DND-41 (cell line): ENCODE results near the gene GNG13.

Source experiments
- ATAC-seq: fragments of 200-7000 bp; cut with Tn5 transposase; 3 replicates; pipeline ENCODE4 v1.9.1; 2021; ENCODE audit warnings: low read depth; ENCODE audit not compliant: insufficient read depth
- DNase-seq: peaks from one replicate; pipeline ENCODE4 v3.0.0-alpha.2; 2020
- H2AFZ ChIP-seq: 2 replicates; pipeline ENCODE4 v1.6.0; 2012; ENCODE audit warnings: low read depth, low read length
- H3K27ac ChIP-seq: 2 replicates; pipeline ENCODE4 v1.5.1; 2012; ENCODE audit warnings: low read length, inconsistent platforms
- H3K27me3 ChIP-seq: fragments of 200-600 bp; sonication (generic); 2 replicates; pipeline ENCODE4 v1.6.0; 2012; ENCODE audit warnings: low read length, mild to moderate bottlenecking, inconsistent platforms; ENCODE audit not compliant: insufficient read depth, poor library complexity
- H3K36me3 ChIP-seq: 2 replicates; pipeline ENCODE4 v1.5.1; 2012; ENCODE audit warnings: low read length, inconsistent platforms; ENCODE audit not compliant: insufficient read depth
- H3K4me1 ChIP-seq: 2 replicates; pipeline ENCODE4 v1.5.1; 2012; ENCODE audit warnings: mild to moderate bottlenecking, low read length; ENCODE audit not compliant: insufficient read depth
- H3K4me2 ChIP-seq: 2 replicates; pipeline ENCODE4 v1.6.0; 2012; ENCODE audit warnings: mild to moderate bottlenecking, moderate library complexity, low read length, inconsistent platforms; ENCODE audit not compliant: insufficient read depth
- H3K4me3 ChIP-seq, 2 experiments: fragments of 200-600 bp in 1 of 2; shearing (Covaris generic) in 1 of 2; 2 replicates each; pipeline ENCODE4 v1.5.1; 2012 to 2016; ENCODE audit warnings: inconsistent platforms in 2 of 2, low read length in 2 of 2, mild to moderate bottlenecking in 2 of 2, low read depth in 1 of 2, moderate library complexity in 1 of 2
- H3K79me2 ChIP-seq: 2 replicates; pipeline ENCODE4 v1.6.0; 2012; ENCODE audit warnings: low read length, inconsistent platforms; ENCODE audit not compliant: insufficient read depth
- H3K9ac ChIP-seq: 2 replicates; pipeline ENCODE4 v1.6.0; 2012; ENCODE audit warnings: low read depth, mild to moderate bottlenecking, inconsistent platforms, low read length, moderate library complexity
- H3K9me3 ChIP-seq: 2 replicates; pipeline ENCODE4 v1.5.1; 2012; ENCODE audit warnings: low read length, moderate library complexity, mild to moderate bottlenecking, inconsistent platforms; ENCODE audit not compliant: insufficient read depth, severe bottlenecking
- H4K20me1 ChIP-seq: 2 replicates; pipeline ENCODE4 v1.6.0; 2012; ENCODE audit warnings: low read length; ENCODE audit not compliant: insufficient read depth
- EZH2 ChIP-seq: IDR thresholded peaks from 3 replicates; pipeline ENCODE4 v1.6.1; 2012; ENCODE audit warnings: borderline replicate concordance, low read depth, mild to moderate bottlenecking, moderate library complexity, low read length, inconsistent platforms; ENCODE audit not compliant: severe bottlenecking
- TF ChIP-seq, protein P1 (sequence below): IDR thresholded peaks from 2 replicates; pipeline ENCODE4 v1.5.1; 2012; ENCODE audit warnings: borderline replicate concordance, low read length, moderate library complexity, mild to moderate bottlenecking; ENCODE audit not compliant: poor library complexity, severe bottlenecking; ENCODE audit errors: extremely low read depth

The GNG13 gene

DNA sequence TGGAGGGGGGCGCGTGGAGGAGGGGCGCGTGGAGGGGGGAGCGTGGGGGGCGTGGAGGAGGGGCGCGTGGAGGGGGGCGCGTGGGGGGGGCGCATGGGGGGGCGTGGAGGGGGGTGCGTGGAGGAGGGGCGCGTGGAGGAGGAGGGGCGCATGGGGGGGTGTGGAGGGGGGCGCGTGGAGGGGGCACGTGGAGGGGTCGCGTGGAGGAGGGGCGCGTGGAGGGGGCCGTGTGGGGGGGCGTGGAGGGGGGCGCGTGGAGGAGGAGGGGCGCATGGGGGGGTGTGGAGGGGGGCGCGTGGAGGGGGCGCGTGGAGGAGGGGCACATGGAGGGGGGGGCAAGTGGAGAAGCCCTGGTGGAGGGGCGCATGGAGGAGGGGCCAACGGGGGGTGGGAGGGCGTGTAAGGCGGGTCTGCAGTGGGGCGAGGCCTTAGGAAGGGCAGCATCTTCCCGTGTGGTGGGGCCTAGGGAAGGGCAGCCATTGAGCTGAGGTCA lies 32.7 kb downstream of the GNG13 start:
- no peak overlapping the region for H2AFZ ChIP-seq
- H3K9me3 ChIP-seq, result no peaks in the 10 kb centered on the region
- DNase-seq (no peak), ATAC-seq (no peak)
- H4K20me1 ChIP-seq, result no peaks in the 10 kb centered on the region; the same call in 1 of the 2 replicates
- H3K4me2 ChIP-seq, result no peak overlapping the region
- no peak overlapping the region for H3K4me3 ChIP-seq
- H3K4me1 ChIP-seq, result no peaks in the 10 kb centered on the region
- no peaks in the 10 kb centered on the region for H3K79me2 ChIP-seq
- H3K27ac ChIP-seq, result no peak overlapping the region
- no peak for TF ChIP-seq EZH2
- TF ChIP-seq, protein P1, sequence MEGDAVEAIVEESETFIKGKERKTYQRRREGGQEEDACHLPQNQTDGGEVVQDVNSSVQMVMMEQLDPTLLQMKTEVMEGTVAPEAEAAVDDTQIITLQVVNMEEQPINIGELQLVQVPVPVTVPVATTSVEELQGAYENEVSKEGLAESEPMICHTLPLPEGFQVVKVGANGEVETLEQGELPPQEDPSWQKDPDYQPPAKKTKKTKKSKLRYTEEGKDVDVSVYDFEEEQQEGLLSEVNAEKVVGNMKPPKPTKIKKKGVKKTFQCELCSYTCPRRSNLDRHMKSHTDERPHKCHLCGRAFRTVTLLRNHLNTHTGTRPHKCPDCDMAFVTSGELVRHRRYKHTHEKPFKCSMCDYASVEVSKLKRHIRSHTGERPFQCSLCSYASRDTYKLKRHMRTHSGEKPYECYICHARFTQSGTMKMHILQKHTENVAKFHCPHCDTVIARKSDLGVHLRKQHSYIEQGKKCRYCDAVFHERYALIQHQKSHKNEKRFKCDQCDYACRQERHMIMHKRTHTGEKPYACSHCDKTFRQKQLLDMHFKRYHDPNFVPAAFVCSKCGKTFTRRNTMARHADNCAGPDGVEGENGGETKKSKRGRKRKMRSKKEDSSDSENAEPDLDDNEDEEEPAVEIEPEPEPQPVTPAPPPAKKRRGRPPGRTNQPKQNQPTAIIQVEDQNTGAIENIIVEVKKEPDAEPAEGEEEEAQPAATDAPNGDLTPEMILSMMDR, result no peak
- H3K9ac ChIP-seq, result no peak overlapping the region
- H3K27me3 ChIP-seq, result no peaks in the 10 kb centered on the region
- H3K36me3 ChIP-seq, result no peaks in the 10 kb centered on the region

DNA sequence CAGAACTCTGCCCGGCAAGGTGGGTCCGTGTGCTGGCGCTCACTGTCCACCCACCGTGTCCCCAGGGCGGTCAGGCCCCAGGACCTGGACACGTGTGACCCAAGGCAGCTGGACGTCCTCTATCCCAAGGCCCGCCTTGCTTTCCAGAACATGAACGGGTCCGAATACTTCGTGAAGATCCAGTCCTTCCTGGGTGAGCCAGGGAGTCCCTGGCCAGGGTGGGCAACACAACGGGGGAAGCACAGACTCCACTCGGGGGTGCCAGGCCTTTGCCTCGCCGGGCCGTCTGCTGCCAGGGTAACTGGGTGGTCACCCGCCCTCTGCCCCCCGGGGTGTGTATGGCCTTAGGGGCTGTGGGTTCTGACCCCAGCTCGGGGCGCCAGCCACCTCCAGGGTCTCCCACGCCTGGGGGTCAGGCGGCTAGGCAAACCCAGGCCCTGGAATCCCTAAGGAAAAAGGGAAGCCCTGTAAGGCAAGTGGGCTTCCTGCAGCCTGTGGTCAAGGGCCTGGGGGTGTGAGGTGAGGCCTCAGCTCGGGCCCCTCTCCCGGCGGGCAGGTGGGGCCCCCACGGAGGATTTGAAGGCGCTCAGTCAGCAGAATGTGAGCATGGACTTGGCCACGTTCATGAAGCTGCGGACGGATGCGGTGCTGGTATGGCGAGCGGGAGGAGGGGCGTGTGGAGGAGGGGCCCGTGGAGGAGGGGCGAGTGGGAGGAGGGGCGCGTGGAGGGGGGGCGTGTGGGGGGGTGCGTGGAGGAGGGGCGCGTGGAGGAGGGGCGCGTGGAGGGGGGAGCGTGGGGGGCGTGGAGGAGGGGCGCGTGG lies 33.5 kb downstream of the GNG13 start:
- DNase-seq (no peak), ATAC-seq (no peak)
- no peak overlapping the region for H2AFZ ChIP-seq
- H3K36me3 ChIP-seq, result no peaks in the 10 kb centered on the region
- no peaks in the 10 kb centered on the region; the same call in 1 of the 2 replicates for H4K20me1 ChIP-seq
- no peak overlapping the region for H3K4me3 ChIP-seq
- TF ChIP-seq, protein P1, result no peak
- no peak for TF ChIP-seq EZH2
- H3K4me2 ChIP-seq, result no peak overlapping the region
- no peaks in the 10 kb centered on the region for H3K9me3 ChIP-seq
- no peaks in the 10 kb centered on the region for H3K79me2 ChIP-seq
- no peaks in the 10 kb centered on the region for H3K4me1 ChIP-seq
- no peaks in the 10 kb centered on the region for H3K27me3 ChIP-seq
- H3K27ac ChIP-seq, result no peak overlapping the region
- no peak overlapping the region for H3K9ac ChIP-seq

DNA sequence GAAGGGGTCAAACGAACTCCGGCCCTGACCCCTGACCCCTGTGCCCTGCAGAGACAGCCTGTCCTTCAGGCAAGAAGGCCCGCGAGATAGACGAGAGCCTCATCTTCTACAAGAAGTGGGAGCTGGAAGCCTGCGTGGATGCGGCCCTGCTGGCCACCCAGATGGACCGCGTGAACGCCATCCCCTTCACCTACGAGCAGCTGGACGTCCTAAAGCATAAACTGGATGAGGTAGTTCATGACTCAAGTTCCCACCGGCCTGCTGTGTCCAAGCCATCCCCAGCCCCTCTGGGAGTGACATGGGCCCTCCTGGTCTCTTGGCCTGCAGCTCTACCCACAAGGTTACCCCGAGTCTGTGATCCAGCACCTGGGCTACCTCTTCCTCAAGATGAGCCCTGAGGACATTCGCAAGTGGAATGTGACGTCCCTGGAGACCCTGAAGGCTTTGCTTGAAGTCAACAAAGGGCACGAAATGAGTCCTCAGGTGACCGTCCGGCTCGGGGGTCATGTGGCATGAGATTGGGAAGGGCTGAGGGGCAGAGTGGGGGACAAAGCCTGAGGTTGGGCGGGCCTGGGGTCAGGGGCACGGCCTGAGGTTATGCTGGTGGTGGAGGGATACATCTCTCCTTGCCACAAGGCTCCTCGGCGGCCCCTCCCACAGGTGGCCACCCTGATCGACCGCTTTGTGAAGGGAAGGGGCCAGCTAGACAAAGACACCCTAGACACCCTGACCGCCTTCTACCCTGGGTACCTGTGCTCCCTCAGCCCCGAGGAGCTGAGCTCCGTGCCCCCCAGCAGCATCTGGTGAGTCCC lies 34.3 kb downstream of the GNG13 start:
- H3K4me3 ChIP-seq, result no peak overlapping the region
- H4K20me1 ChIP-seq, result no peaks in the 10 kb centered on the region; the same call in 1 of the 2 replicates
- DNase-seq (no peak), ATAC-seq (no peak)
- no peaks in the 10 kb centered on the region for H3K9me3 ChIP-seq
- H3K4me2 ChIP-seq, result no peak overlapping the region
- no peaks in the 10 kb centered on the region for H3K79me2 ChIP-seq
- no peak overlapping the region for H2AFZ ChIP-seq
- TF ChIP-seq EZH2, result no peak
- TF ChIP-seq, protein P1, result no peak
- no peak overlapping the region for H3K27ac ChIP-seq
- no peaks in the 10 kb centered on the region for H3K36me3 ChIP-seq
- no peaks in the 10 kb centered on the region for H3K27me3 ChIP-seq
- no peaks in the 10 kb centered on the region for H3K4me1 ChIP-seq
- no peak overlapping the region for H3K9ac ChIP-seq
